B cell (primary cell): ENCODE results near the gene RHOBTB3. TPM values are rescaled to one million over a fixed set of nuclear protein-coding genes. Genes with fewer than 3 reads are reported as not detected.

Experiments used
- ATAC-seq: fragments of 200-7000 bp; cut with Tn5 transposase; one replicate; pipeline ENCODE4 v1.10.0; 2021; ENCODE audit warnings: low read depth, mild to moderate bottlenecking, moderate number of reproducible peaks, moderate library complexity
- CTCF ChIA-PET: fragments of 350-600 bp; sonication (Branson Sonifier 250); formaldehyde crosslinking; loops from one replicate; lab custom pipeline; 2021; ENCODE audit warnings: antibody characterized with exemption, inconsistent platforms; lab: Charles Lee
- POLR2A ChIA-PET: fragments of 350-600 bp; sonication (Branson Sonifier 250); formaldehyde crosslinking; loops from one replicate; lab custom pipeline; 2021; ENCODE audit warnings: antibody characterized with exemption; lab: Charles Lee
- DNase-seq: peaks from one replicate; pipeline ENCODE4 v3.0.0; 2013
- H2AFZ ChIP-seq: 2 replicates; pipeline ENCODE4 v1.6.1; 2012; ENCODE audit warnings: mild to moderate bottlenecking, low read depth, low read length; ENCODE audit not compliant: insufficient read depth, poor library complexity, severe bottlenecking
- H3K27ac ChIP-seq, 2 donors: 1 replicate in 1 of 2; 2 replicates in 1 of 2; pipeline ENCODE4 v1.5.1; 2012 to 2013; ENCODE audit warnings: low read length in 2 of 2, mild to moderate bottlenecking in 2 of 2, moderate library complexity in 1 of 2
- H3K27me3 ChIP-seq, 4 experiments: fragments of 200-600 bp in 1 of 4; sonication (generic) in 1 of 4; replicated peaks in 1 of 4; 1 replicate in 2 of 4; 2 replicates in 2 of 4; pipeline versions ENCODE4 v1.6.1 to v1.7.0; 2013 to 2016; ENCODE audit warnings: low read length in 3 of 4, mild to moderate bottlenecking in 2 of 4, mixed read lengths in 1 of 4, moderate library complexity in 1 of 4; ENCODE audit not compliant: insufficient read depth in 4 of 4, control insufficient read depth in 3 of 4; ENCODE audit errors: control extremely low read depth in 1 of 4
- H3K36me3 ChIP-seq, 2 experiments: replicated peaks in 1 of 2; 1 replicate in 1 of 2; 2 replicates in 1 of 2; pipeline versions ENCODE4 v1.6.1 to v1.7.1; 2013; ENCODE audit warnings: low read length in 1 of 2; ENCODE audit not compliant: insufficient read depth in 2 of 2, control insufficient read depth in 1 of 2; ENCODE audit errors: control extremely low read depth in 1 of 2, extremely low read depth in 1 of 2
- H3K4me1 ChIP-seq, 2 donors: fragments of 200-600 bp in 1 of 2; sonication (generic) in 1 of 2; 1 replicate in 1 of 2; 2 replicates in 1 of 2; pipeline versions ENCODE4 v1.5.1 to v1.6.1; 2013 to 2017; ENCODE audit warnings: low read length in 2 of 2; ENCODE audit not compliant: control insufficient read depth in 2 of 2, insufficient read depth in 2 of 2
- H3K4me2 ChIP-seq: replicated peaks from 2 replicates; pipeline ENCODE3; 2012; ENCODE audit warnings: mild to moderate bottlenecking, low read depth, low read length; ENCODE audit not compliant: poor library complexity, severe bottlenecking
- H3K4me3 ChIP-seq, 5 experiments: fragments of 200-600 bp in 1 of 5; sonication (generic) in 1 of 5; 1 replicate in 3 of 5; 2 replicates in 2 of 5; pipeline versions ENCODE4 v1.5.1 to v1.7.0; 2011 to 2016; ENCODE audit warnings: low read length in 4 of 5, mild to moderate bottlenecking in 4 of 5, low read depth in 2 of 5, control low read depth in 1 of 5, moderate library complexity in 1 of 5; ENCODE audit not compliant: insufficient read depth in 1 of 5; ENCODE audit errors: control extremely low read depth in 1 of 5, extremely low read depth in 1 of 5
- H3K79me2 ChIP-seq: fragments of 200-600 bp; sonication (generic); one replicate; pipeline ENCODE4 v1.6.0; 2016; ENCODE audit warnings: low read length; ENCODE audit not compliant: control insufficient read depth, insufficient read depth
- H3K9ac ChIP-seq: fragments of 200-600 bp; sonication (generic); 2 replicates; pipeline ENCODE4 v1.6.1; 2017; ENCODE audit warnings: mild to moderate bottlenecking, low read length, moderate library complexity
- H3K9me3 ChIP-seq, 3 donors: one replicate each; pipeline versions ENCODE4 v1.6.1 to v1.7.1; 2013; ENCODE audit warnings: low read length in 2 of 3; ENCODE audit not compliant: control insufficient read depth in 2 of 3, insufficient read depth in 1 of 3; ENCODE audit errors: control extremely low read depth in 1 of 3
- H4K20me1 ChIP-seq: 2 replicates; pipeline ENCODE4 v1.6.0; 2012; ENCODE audit warnings: mild to moderate bottlenecking, low read length; ENCODE audit not compliant: insufficient read depth, control insufficient read depth, poor library complexity, severe bottlenecking
- H3K27ac Mint-ChIP-seq: one replicate; pipeline ENCODE4 v1.8.0; 2021; ENCODE audit warnings: mixed read lengths
- H3K27me3 Mint-ChIP-seq: one replicate; pipeline ENCODE4 v1.8.0; 2021; ENCODE audit warnings: mixed read lengths
- H3K4me1 Mint-ChIP-seq: one replicate; pipeline ENCODE4 v1.8.0; 2021; ENCODE audit warnings: mixed read lengths
- H3K4me3 Mint-ChIP-seq: one replicate; pipeline ENCODE4 v1.8.0; 2021; ENCODE audit warnings: mixed read lengths
- H3K9me3 Mint-ChIP-seq: one replicate; pipeline ENCODE4 v1.8.0; 2022; ENCODE audit warnings: mixed read lengths; ENCODE audit not compliant: insufficient read depth
- EZH2 ChIP-seq: IDR thresholded peaks from 2 replicates; pipeline ENCODE4 v1.6.1; 2012; ENCODE audit warnings: borderline replicate concordance, low read depth, mild to moderate bottlenecking, moderate library complexity, low read length; ENCODE audit not compliant: insufficient read depth, poor library complexity, severe bottlenecking
- WGBS: methylation state at CpG from one replicate; pipeline ENCODE4 v1.1.5; 2013; ENCODE audit warnings: missing lambda C conversion rate; ENCODE audit not compliant: insufficient coverage; 5-methylcytosine and 5-hydroxymethylcytosine counted together
- intact Hi-C: fragments of 100-400 bp; cut with micrococcal nuclease; formaldehyde crosslinking; loops from one replicate; pipeline ENCODE4 v1.10.0; 2022
- polyA plus RNA-seq: library from polyadenylated mRNA; depleted of rRNA; stranded (reverse); fragments of >200 nt; gene quantifications from 2 replicates; pipeline ENCODE4 v1.2.3, GENCODE V29; 2012
- total RNA-seq, 2 donors: library from RNA; stranded (reverse); fragments of 120-200 nt in 1 of 2; gene quantifications; 1 replicate in 1 of 2; 2 replicates in 1 of 2; pipeline versions ENCODE4 v1.2.3 to v1.2.4, GENCODE V29; 2013 to 2022
- TF ChIP-seq, protein P1 (sequence below): fragments of 200-600 bp; IDR thresholded peaks from one replicate; pipeline ENCODE4 v1.8.0; 2022; ENCODE audit warnings: antibody characterized with exemption, mild to moderate bottlenecking

RHOBTB3 gene
- total and polyA plus RNA-seq, 2 donors (not counting 1 experiment from before 2014, with no cell fraction given): 1.7 to 5.0 TPM

DNA sequence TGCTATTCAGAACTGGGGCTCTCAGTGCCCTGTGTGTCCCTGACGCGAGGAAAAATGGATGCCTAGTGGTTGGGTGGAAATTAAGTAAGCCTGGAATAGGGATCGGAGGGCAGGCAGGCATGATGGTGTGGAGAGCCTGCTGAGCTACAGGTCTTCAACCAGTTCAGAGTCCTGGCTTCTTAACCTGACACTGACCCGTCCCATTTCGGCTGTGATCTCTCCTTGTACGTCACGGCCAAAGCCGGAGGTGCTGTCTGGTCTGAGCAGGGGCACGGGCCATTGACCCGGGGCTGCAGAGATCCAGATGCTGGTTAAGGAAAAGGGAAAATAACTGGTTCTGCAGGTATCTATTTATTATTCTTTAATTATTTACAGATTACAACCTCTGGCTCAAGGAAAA lies 27.9 kb downstream of the RHOBTB3 start:
- Mint-ChIP-seq H3K4me3 (no peak overlapping the region), H3K27me3 (no peaks in the 10 kb centered on the region), H3K9me3 (no peaks in the 10 kb centered on the region), H3K27ac (no peak overlapping the region), H3K4me1 (peaks cover 38% of the 10 kb centered on the region)
- DNase-seq (no peak), ATAC-seq (no peak)
- Histone ChIP-seq H3K9ac (no peak overlapping the region), H3K36me3 (no peaks in the 10 kb centered on the region), H3K9me3 (no peaks in the 10 kb centered on the region), H2AFZ (no peak overlapping the region), H3K27ac (no peak overlapping the region), H3K4me2 (no peak overlapping the region), H3K79me2 (no peaks in the 10 kb centered on the region), H3K4me3 (no peak overlapping the region), H4K20me1 (no peaks in the 10 kb centered on the region), H3K27me3 (no peaks in the 10 kb centered on the region), H3K4me1 (peaks cover 29 to 34% of the 10 kb centered on the region in 2 donors)
- intact Hi-C loops: no loop called here
- ChIA-PET POLR2A (no interaction called here), CTCF (interaction anchor here (1.1 to 1.6 kb wide), 2 partner anchors 22 to 113 kb away, joined by 3 to 14 read pairs; partner anchors contain the start of gene RFESD)
- WGBS: 85% methylated on average over 7 of the region's 10 CpGs
- TF ChIP-seq EZH2: no peak
- TF ChIP-seq, protein P1, sequence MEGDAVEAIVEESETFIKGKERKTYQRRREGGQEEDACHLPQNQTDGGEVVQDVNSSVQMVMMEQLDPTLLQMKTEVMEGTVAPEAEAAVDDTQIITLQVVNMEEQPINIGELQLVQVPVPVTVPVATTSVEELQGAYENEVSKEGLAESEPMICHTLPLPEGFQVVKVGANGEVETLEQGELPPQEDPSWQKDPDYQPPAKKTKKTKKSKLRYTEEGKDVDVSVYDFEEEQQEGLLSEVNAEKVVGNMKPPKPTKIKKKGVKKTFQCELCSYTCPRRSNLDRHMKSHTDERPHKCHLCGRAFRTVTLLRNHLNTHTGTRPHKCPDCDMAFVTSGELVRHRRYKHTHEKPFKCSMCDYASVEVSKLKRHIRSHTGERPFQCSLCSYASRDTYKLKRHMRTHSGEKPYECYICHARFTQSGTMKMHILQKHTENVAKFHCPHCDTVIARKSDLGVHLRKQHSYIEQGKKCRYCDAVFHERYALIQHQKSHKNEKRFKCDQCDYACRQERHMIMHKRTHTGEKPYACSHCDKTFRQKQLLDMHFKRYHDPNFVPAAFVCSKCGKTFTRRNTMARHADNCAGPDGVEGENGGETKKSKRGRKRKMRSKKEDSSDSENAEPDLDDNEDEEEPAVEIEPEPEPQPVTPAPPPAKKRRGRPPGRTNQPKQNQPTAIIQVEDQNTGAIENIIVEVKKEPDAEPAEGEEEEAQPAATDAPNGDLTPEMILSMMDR: no peak

DNA sequence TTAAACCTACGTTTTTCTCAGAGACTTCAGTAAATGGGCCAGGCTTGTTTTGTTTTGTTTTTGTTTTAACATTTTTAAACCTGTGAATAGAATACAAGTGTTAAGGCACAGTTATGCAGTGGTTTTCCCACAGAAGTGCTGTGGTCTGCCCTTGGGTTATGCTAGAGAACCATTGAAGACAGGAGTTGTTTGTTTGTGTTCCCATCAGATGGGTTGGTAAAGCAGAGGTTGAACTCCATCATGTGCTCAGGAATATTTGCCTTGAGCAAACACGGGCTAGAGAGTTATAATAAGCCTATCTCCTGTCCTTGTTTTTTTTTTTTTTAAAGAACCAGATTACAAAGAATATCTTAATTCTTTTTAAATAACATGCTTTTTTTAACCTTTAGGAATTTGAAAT lies 28.5 kb downstream of the RHOBTB3 start:
- Histone ChIP-seq H3K4me1 (peaks cover 29 to 34% of the 10 kb centered on the region in 2 donors), H3K79me2 (no peaks in the 10 kb centered on the region), H3K9ac (no peak overlapping the region), H3K4me2 (no peak overlapping the region), H3K27me3 (no peaks in the 10 kb centered on the region), H4K20me1 (no peaks in the 10 kb centered on the region), H3K27ac (peak overlapping the region; percentile 11 to 82), H3K36me3 (no peaks in the 10 kb centered on the region), H2AFZ (no peak overlapping the region), H3K9me3 (no peaks in the 10 kb centered on the region), H3K4me3 (no peak overlapping the region)
- ChIA-PET CTCF (interaction anchor here (1.0 to 1.6 kb wide), 2 partner anchors 22 to 29 kb away, joined by 3 to 14 read pairs; partner anchors contain the start of gene RHOBTB3), POLR2A (interaction anchor here (1.0 kb wide), 1 partner anchor 113 kb away, joined by 3 read pairs; the partner anchor contains the start of gene RFESD)
- Mint-ChIP-seq H3K27ac (peak overlapping the region; percentile 64), H3K4me1 (peaks cover 38% of the 10 kb centered on the region), H3K27me3 (no peaks in the 10 kb centered on the region), H3K9me3 (no peaks in the 10 kb centered on the region), H3K4me3 (no peak overlapping the region)
- ATAC-seq: no peak
- no peak for DNase-seq
- intact Hi-C loops: loop anchor here (2.0 kb wide), 1 partner anchor 27 kb away; no protein-coding TSS in a partner anchor
- no CpG with 5 or more reads among the region's 2 CpGs for WGBS
- TF ChIP-seq, protein P1: no peak
- no peak for TF ChIP-seq EZH2
